Measurements from ENCODE around the gene COLEC12.

- TF ChIP-seq REST (IDR thresholded peaks at IDR 0.05; ENCODE audit: insufficient read depth in 1 of 2, low read depth in 2 of 2, low read length in 1 of 2) (no peak), CTCF (IDR thresholded peaks at IDR 0.05) (no peak)
Measured at GRCh38 chr18:274313-274712, 226.2 kb downstream of the COLEC12 start.

All from Panc1 (cell line).